KOPT-K1 (cell line): ENCODE results near the gene SNED1.

Experiments
- H3K27ac ChIP-seq: fragments of 200-600 bp; sonication (generic); 2 replicates; pipeline ENCODE4 v1.5.1; 2016; ENCODE audit warnings: antibody characterized with exemption, mild to moderate bottlenecking, low read depth, low read length; ENCODE audit not compliant: poor library complexity, severe bottlenecking
- H3K36me3 ChIP-seq: fragments of 200-600 bp; sonication (generic); 2 replicates; pipeline ENCODE4 v1.5.1; 2017; ENCODE audit warnings: antibody characterized with exemption, mild to moderate bottlenecking, low read length, moderate library complexity; ENCODE audit not compliant: insufficient read depth
- H3K9me3 ChIP-seq: fragments of 200-600 bp; sonication (generic); 2 replicates; pipeline ENCODE4 v1.5.1; 2017; ENCODE audit warnings: antibody characterized with exemption, low read length, mild to moderate bottlenecking; ENCODE audit not compliant: insufficient read depth, poor library complexity, severe bottlenecking

SNED1 gene

GRCh38 chr2:241105641-241106040, 107.2 kb downstream of the SNED1 start:
- H3K9me3 ChIP-seq = no peaks in the 10 kb centered on the region
- no peak overlapping the region for H3K27ac ChIP-seq

DNA sequence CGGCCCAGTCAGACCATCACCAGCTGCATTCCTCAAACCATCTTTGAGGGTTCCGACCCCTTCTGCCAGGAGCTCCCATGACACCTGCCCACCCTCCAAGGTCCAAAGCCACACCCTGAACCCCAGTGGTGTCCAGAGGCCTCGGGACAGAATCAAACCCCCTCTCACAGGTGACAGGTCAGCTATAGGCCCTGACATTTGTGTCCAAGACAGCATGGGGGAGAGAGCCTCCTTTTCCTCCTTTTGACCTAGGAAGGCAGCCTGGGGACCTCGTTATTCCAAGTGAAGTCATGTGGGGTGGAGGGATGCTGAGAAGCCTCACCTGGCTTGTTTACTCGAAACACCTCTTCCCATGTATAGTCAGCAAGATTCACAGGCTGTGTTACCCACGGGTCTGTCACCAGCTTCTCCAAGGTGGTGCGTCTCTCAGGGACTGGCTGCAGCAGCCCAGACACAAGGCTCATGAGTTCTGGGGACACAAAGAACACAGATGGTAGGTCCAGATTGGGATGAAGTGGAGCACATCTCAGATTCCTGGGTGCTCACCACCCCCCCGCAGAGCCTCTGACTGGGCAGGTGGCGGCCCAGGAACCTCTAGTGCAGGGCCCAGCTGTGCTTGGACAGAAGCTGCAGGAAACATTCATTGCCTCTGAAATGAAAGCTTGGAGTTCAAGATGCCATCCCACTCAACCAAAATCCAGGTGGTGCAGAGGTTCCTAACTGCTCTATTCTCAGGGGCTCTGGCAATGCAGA, 108.8 kb downstream of the SNED1 start:
- Histone ChIP-seq H3K27ac (no peak overlapping the region), H3K9me3 (no peaks in the 10 kb centered on the region)

More at GRCh38 chr2:241105641-241106040, 107.2 kb downstream of the SNED1 start:
- peaks cover 26% of the 10 kb centered on the region for H3K36me3 ChIP-seq

GRCh38 chr2:241108271-241109209, 110.1 kb downstream of the SNED1 start:
- Histone ChIP-seq H3K9me3 (no peaks in the 10 kb centered on the region), H3K27ac (no peak overlapping the region), H3K36me3 (peaks cover 50% of the 10 kb centered on the region)

More for the DNA sequence above, 108.8 kb downstream of the SNED1 start:
- H3K36me3 ChIP-seq = peaks cover 39% of the 10 kb centered on the region

DNA sequence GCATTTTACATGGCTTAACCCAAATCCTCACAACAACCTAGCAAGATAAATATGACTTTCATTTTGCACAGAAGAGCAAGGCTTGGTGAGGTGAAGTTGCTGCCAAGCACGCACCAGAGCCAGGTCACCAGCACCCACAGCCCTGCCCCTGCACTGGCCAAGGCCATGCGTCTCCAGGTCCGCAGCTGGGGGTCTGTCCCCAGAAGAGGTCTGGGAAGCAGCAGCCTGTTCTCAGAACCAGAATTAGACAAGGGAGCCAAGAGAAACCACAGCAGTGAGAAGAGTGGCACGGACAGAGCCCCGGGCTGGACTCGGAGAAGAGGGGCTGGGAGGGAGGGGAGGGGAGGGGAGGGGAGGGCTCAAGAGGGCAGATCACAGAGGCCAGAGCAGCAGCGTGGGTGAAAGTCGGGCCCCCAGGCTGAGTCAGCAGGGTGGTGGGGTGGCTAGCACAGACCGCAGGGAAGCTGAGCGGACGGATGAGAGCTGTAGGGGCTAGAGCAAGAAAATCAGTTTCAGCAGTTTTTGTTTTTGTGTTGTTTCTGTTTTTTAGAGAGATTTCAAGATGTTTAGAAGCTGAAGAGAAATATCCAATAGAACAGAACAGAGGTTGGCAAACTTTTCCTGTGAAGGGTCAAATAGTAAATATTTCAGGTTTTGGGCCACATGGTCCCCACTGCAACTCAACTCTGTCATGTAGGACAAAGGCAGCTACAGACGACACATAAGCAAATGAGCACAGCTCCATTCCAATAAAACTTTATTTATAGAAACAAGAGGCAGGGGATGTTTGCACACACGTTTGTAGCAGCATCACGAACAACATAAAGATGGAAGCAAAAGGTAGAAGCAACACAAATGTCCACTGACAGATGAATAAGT, 111.0 kb downstream of the SNED1 start:
- no peaks in the 10 kb centered on the region for H3K9me3 ChIP-seq
- no peak overlapping the region for H3K27ac ChIP-seq
- peaks cover 57% of the 10 kb centered on the region for H3K36me3 ChIP-seq

GRCh38 chr2:241110089-241110606, 111.7 kb downstream of the SNED1 start:
- no peaks in the 10 kb centered on the region for H3K9me3 ChIP-seq
- H3K27ac ChIP-seq = no peak overlapping the region
- peaks cover 64% of the 10 kb centered on the region for H3K36me3 ChIP-seq

DNA sequence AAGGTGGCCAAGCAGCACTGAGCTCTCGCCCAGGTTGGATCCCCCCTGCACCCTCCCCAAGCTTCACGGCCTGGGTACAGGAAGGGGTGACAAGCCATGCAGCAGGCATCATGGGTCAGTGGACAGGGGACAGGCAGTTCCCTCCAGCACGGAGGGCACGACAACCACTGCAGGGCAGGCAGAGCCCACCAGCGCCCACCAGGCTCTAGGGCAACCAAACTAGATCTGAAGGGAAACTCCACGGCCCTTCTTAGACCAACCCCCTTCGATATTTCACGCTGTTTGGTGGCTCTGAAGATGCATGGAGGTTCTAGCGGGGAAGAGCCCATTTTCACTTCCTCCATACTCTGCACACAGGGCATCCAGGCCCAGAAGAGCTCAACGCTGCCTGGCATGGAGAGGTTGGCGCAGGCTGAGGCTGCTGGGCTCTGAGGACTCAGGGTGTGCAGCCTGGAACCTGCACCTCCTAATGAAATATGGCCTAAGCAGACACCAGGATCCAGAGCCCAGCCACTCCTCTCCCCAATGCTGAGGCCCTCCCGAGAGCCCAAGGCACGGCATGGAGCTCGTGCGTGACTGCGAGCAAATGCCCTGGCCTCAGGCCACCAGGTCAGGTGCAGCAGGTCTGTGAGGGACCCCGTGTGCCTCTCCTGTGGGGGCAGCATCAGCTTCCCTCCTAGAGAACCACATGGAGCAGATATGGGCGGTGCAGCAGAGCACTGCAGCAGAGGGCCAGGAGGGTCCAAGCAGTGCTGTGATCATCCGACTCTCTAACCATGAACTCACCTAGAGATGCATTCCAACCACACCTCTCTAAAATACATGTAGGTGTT, 112.4 kb downstream of the SNED1 start:
- Histone ChIP-seq H3K9me3 (no peaks in the 10 kb centered on the region), H3K27ac (no peak overlapping the region), H3K36me3 (peaks cover 69% of the 10 kb centered on the region)

DNA sequence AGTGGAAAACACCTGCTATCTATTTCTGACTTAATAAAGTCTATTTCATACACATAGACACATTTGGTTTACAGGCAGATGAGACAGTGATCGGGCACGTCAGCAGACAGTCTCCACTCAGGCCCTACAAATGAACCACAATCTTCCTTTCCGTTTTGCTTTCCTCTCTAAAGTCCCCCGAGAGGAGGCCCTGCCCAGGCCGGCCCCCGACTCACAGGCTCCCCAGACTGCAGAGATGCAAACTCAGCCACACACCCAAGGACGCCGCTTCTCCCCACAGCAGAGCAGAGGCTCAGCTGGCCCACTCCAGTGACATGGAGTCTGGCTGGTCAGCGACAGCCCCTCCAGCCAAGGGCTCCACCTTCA, 113.0 kb downstream of the SNED1 start:
- Histone ChIP-seq H3K9me3 (no peaks in the 10 kb centered on the region), H3K27ac (no peak overlapping the region), H3K36me3 (peaks cover 75% of the 10 kb centered on the region)

- H3K36me3 ChIP-seq = peaks cover 75% of the 10 kb centered on the region
- H3K9me3 ChIP-seq = no peaks in the 10 kb centered on the region
- H3K27ac ChIP-seq = no peak overlapping the region
These were observed 113.6 kb downstream of the SNED1 start for GRCh38 chr2:241112046-241112445.

GRCh38 chr2:241112592-241112991, 114.2 kb downstream of the SNED1 start:
- Histone ChIP-seq H3K9me3 (no peaks in the 10 kb centered on the region), H3K27ac (no peak overlapping the region), H3K36me3 (peaks cover 71% of the 10 kb centered on the region)

- peaks cover 60% of the 10 kb centered on the region for H3K36me3 ChIP-seq
These were observed 116.4 kb downstream of the SNED1 start for GRCh38 chr2:241114836-241115235.

DNA sequence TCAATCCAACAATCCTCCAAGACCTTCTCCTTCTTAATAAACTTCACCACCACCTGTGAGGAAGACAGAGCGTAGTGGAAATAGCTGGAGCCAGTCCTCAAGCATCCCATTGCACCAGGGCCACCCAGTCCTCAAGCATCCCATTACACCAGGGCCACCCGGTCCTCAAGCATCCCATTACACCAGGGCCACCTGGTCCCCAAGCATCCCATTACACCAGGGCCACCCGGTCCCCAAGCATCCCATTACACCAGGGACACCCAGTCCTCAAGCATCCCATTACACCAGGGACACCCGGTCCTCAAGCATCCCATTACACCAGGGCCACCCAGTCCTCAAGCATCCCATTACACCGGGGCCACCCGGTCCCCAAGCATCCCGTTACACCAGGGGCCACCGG, 116.9 kb downstream of the SNED1 start:
- no peak overlapping the region for H3K27ac ChIP-seq
- no peaks in the 10 kb centered on the region for H3K9me3 ChIP-seq
- peaks cover 64% of the 10 kb centered on the region for H3K36me3 ChIP-seq

More at GRCh38 chr2:241114836-241115235, 116.4 kb downstream of the SNED1 start:
- Histone ChIP-seq H3K9me3 (no peaks in the 10 kb centered on the region), H3K27ac (no peak overlapping the region)

GRCh38 chr2:241116606-241117560, 118.5 kb downstream of the SNED1 start:
- H3K9me3 ChIP-seq = no peaks in the 10 kb centered on the region
- H3K36me3 ChIP-seq = peaks cover 66% of the 10 kb centered on the region

More at GRCh38 chr2:241116606-241117560, 118.5 kb downstream of the SNED1 start:
- no peak overlapping the region for H3K27ac ChIP-seq
